ENCODE data around the gene FOXN3.

The FOXN3 gene

GRCh38 chr14:89108608-89109007, 308.4 kb downstream of the FOXN3 start:
- peaks cover 10% of the 10 kb centered on the region; the same call in 1 of the 2 replicates for H3K4me1 ChIP-seq (ENCODE audit: low read length)
- no peak overlapping the region for H3K27ac ChIP-seq (ENCODE audit: low read length)
- no peak overlapping the region for H3K9ac ChIP-seq (ENCODE audit: low read length)
- no peak overlapping the region for H3K4me2 ChIP-seq (ENCODE audit: low read length)
- no peaks in the 10 kb centered on the region for H3K27me3 ChIP-seq (ENCODE audit: low read depth, low read length)
- no peaks in the 10 kb centered on the region for H3K79me2 ChIP-seq (ENCODE audit: low read length)
- no peak overlapping the region for H3K4me3 ChIP-seq (ENCODE audit: low read length)
- H3K9me3 ChIP-seq (ENCODE audit: insufficient read depth, low read length) = no peaks in the 10 kb centered on the region
- TF ChIP-seq CTCF (IDR thresholded peaks at IDR 0.05; ENCODE audit: low read depth, low read length) = no peak
- H3K36me3 ChIP-seq (replicated peaks; ENCODE audit: low read depth, low read length) = no peaks in the 10 kb centered on the region
- H2AFZ ChIP-seq (ENCODE audit: low read depth, low read length) = no peak overlapping the region
- H4K20me1 ChIP-seq (ENCODE audit: insufficient read depth, low read length) = no peaks in the 10 kb centered on the region

- no peaks in the 10 kb centered on the region for H4K20me1 ChIP-seq (ENCODE audit: insufficient read depth, low read length)
- no peak for TF ChIP-seq EZH2phosphoT487 (IDR thresholded peaks at IDR 0.05; ENCODE audit: low read depth)
- no peak for TF ChIP-seq CTCF (IDR thresholded peaks at IDR 0.05; ENCODE audit: low read depth, low read length)
- H3K27me3 ChIP-seq (ENCODE audit: low read depth, low read length) = no peaks in the 10 kb centered on the region
- peaks cover 10% of the 10 kb centered on the region; the same call in 1 of the 2 replicates for H3K4me1 ChIP-seq (ENCODE audit: low read length)
- no peaks in the 10 kb centered on the region for H3K9me3 ChIP-seq (ENCODE audit: insufficient read depth, low read length)
- H3K4me3 ChIP-seq (ENCODE audit: low read length) = no peak overlapping the region
- H3K27ac ChIP-seq (ENCODE audit: low read length) = no peak overlapping the region
- H3K4me2 ChIP-seq (ENCODE audit: low read length) = no peak overlapping the region
- H3K79me2 ChIP-seq (ENCODE audit: low read length) = no peaks in the 10 kb centered on the region
- H3K36me3 ChIP-seq (replicated peaks; ENCODE audit: low read depth, low read length) = no peaks in the 10 kb centered on the region
- no peak overlapping the region for H2AFZ ChIP-seq (ENCODE audit: low read depth, low read length)
- no peak overlapping the region for H3K9ac ChIP-seq (ENCODE audit: low read length)
Measured at GRCh38 chr14:89107626-89108025, 309.4 kb downstream of the FOXN3 start.

Data from OCI-LY3 (cell line).